Activated T-cell treated with anti-CD3 and anti-CD28 coated beads for 24 hours (primary cell): ENCODE measurements around the gene FAM8A1.

Experiments
- DNase-seq: peaks from one replicate; pipeline ENCODE4 v3.0.0-alpha.2; 2020; ENCODE audit warnings: low read depth

FAM8A1 gene

DNA sequence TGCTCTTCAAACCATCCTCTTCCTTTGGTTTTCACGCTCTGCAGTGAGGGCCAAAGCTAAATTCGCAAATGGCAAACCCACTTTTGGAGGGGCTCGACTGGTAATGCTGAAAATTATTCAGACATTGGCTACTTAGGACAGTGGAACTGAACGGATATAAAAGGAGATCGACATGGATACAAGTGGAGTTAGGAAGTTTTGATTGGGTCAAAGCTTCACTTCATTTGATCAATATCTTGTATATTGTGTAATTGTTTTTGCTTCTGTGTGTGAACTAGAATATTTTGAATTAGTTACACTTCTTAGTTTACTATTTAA is 1.2 kb downstream of the FAM8A1 start:
- no peak for DNase-seq

DNA sequence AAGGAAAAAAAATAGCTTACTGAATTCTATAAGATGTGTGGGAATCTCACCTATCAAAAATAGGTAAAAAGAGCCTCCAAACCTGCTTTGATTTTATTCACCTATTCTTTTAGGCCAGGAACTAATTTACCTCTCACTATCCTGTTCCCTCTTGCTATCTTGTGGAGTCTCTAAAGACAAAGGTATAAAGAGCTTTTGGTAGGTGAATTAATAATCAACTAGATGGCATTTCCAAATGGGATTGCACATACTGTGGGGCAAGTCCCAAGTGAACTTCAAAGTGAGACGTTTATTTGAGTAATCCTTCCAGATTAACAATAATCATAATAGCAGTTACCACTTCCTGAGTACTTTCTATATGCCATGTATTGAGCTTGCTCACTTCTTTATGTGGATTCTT is 2.8 kb downstream of the FAM8A1 start:
- DNase-seq = no peak

DNA sequence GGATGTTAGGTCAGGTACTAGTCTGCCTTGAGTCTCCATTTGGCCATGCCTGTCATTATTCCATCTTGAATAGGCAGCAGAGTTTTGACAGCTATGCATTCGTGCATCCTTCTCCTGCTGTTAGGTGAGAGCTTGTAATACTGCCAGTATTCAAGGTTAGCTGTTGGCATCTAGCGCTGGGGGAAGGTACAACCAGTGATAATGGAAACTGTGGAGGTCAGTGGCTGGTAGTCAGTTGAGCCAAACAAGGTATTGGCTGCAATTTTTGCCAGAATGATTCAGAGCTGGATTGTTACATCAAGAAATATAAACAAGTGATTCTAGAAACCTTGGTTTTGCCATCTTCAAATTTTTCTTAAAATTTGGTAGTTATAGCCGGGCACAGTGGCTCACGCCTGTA is 6.5 kb downstream of the FAM8A1 start:
- DNase-seq = no peak

DNA sequence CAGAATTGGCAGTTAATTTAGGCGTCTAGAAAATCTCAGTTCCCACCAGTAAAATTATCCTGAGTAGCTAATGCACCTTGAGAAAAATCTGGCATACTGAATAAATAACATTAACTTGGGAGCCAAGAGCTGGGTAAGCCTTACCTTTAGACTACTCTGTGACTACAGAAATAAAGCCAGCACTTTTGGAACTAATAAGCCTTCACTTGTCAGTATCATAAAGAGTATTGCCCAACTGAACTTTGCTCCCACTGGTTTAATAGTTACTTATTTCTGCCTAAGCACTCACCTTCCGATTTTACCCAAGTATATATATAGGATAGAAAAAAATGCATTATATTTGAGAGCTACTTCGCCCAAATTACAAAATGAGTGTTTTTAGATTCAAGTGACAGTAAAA is 10.7 kb downstream of the FAM8A1 start:
- no peak for DNase-seq

DNA sequence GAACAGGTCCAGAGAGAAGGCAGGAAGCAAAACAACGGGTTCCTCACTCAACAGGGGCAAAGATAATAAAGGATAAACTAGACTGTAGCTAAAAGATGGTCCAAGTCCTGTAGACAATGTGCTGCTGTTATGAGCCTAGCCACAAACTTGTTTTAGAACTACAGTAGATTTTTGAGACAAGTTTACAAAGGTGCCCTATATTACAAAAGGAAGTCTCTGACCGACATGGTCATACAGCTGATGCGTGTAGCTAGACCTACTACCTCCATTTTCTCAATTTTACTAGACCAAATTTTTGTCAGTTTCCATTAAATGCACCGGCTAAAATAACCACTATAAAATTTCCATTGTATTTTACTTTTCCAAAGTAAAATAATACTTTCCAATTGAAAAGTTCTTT is 11.9 kb downstream of the FAM8A1 start:
- DNase-seq = no peak

DNA sequence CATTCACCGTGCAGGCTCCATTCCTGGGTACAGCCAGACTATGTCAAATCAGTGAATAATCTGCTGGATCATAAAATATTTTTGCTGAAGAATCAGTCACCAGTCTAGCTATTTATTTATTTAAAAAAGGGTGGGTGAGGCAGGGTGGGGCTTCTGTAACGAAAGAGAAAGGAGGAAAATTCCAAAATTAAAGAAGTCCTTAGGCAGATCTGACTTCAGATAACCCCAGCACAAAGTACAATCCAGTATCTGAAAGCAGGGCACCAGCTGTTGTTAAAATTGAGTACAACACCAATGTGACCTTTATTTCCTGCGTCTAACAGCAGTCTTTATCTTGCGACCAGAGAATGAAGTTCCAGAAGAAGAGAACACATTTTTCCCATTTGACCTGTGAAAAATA is 15.7 kb downstream of the FAM8A1 start:
- no peak for DNase-seq

DNA sequence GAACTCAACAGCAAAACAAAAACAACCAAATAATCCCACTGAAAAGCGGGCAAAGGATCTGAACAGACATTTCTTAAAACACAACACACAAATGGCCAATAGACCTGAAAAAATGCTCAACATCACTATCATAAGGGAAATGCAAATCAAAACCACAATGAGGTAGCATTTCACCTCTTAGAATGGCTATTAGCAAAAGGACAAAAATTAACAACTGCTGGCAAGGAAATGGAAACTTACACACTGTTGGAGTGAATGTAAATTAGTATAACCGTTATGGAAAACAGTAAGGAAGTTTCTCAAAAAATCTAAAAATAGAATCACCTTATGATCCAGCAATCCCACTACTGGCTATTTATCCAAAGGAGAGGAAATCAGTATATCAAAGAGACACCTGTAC is 20.9 kb downstream of the FAM8A1 start:
- DNase-seq = no peak

DNA sequence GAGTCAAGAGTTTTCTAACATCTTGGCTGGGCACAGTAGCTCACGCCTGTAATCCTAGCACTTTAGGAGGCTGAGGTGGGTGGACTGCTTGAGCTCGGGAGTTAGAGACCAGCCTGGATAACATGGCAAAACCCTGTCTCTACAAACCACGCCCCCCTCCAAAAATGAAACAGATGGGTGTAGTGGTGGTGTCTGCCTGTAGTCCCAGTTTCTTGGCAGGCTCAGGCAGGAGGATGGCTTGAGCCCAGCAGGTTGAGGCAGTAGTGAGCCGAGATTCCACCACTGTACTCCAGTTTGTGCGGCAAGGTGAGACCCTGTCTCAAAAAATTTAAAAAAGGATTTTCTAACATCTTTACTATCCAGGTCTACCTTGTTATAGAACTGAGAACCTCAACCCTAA is 22.0 kb downstream of the FAM8A1 start:
- no peak for DNase-seq

DNA sequence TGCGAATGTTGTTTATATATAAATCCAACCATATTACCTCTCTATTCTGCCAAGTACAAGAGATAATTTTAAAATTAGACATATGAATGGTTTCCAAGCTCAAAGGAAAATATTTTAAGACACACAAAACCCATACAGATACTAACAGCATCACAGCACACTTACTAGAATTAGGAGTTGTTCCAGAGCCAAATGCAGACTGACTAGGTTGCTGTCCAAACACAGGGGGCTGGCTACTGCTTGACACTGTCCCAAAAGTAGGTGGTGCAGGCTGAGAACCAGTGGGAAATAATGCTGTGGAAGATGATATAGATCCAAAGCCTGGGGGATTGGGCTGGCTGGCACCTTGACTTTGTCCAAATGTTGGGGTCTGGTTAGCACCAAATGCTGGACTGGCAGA is 24.3 kb downstream of the FAM8A1 start:
- no peak for DNase-seq

DNA sequence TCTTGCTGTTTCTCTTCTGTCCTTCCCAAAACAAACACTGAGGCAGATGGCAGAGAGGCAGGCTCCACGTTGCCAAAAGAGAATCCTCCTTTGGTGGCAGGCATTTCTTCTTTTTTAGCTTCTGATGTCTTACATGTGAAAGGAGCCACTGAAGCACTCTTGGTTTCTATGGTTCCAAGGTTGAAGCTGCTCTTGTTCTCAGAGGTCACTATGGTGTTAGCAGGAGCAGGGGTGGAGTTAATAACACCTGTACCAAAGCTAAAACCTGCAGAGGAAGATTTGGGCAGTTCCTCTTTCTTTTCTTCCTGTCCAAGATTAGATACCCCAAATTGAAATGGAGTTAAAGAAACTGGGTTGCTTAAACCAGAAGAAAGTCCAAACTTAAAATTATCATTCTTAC is 28.8 kb downstream of the FAM8A1 start:
- DNase-seq = no peak

DNA sequence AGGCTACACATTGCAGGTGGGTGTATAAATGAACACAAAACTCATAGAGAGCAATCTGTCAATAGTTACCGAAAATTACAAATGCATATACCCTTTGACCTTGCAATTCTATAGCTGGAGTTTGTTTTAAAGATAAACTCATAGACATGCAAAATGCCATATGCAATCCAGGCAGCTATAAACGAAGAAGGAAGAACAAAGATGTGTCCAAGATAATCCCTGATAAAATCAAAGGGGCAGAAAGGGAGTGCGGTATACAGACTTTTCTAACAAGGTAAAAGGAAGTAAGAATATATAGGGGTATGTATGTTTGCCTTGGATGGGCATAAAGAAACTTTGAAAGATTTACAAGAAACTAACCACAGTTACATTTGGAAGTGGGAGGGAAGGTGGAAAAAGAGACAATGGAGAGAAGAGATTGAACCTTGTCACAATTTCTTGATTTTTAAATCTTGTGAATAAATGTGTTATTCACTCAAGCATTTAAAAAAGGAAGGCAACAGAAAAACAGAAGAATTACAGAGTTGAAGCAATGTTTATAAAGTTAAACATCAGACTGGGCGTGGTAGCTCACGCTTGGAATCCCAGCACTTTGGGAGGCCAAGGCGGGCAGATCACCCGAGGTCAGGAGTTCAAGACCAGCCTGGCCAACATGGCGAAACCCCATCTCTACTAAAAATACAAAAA is 29.9 kb downstream of the FAM8A1 start:
- no peak for DNase-seq

DNA sequence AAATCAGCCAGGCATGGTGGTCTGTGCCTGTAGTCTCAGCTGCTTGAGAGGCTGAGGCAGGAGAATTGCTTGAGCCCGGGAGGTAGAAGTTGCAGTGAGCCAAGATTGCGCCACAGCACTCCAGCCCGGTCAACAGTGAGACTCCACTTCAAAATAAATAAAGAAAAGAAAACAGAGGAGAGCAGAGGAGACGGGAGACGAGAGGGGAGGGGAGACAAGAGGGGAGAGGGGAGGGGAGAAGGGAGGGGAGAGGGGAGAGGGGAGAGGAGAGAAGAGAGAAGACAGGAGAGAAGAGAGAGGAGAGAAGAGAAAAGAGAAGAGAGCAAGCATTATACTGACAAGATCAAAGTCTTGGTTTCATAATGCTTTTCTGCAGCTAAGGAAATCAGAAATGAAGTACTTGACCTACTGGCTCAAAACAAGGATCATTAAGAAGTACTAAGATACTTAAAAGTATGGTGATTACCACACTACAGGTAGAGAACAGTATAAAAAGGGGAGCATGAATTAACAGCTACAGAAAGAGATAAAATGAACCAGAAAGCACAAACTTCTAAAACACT is 30.5 kb downstream of the FAM8A1 start:
- DNase-seq = no peak

DNA sequence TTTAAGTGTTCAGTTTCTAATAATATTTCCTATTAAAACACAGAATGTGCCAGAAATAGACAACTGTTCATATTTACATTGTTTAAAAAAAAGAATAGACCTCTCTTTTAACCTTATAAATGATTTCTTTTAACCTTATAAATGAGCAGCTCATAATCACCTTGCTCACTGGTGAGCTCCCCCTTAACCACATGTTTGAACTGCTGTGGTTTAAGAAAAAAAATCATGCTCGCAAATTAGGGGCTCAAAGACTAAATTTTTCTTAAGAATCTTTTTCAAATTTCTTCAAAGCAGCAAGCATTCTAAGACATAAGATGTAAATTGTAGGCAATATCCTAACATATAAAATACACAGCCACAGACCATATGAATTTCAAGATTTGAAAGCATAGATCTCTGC is 32.8 kb downstream of the FAM8A1 start:
- no peak for DNase-seq

DNA sequence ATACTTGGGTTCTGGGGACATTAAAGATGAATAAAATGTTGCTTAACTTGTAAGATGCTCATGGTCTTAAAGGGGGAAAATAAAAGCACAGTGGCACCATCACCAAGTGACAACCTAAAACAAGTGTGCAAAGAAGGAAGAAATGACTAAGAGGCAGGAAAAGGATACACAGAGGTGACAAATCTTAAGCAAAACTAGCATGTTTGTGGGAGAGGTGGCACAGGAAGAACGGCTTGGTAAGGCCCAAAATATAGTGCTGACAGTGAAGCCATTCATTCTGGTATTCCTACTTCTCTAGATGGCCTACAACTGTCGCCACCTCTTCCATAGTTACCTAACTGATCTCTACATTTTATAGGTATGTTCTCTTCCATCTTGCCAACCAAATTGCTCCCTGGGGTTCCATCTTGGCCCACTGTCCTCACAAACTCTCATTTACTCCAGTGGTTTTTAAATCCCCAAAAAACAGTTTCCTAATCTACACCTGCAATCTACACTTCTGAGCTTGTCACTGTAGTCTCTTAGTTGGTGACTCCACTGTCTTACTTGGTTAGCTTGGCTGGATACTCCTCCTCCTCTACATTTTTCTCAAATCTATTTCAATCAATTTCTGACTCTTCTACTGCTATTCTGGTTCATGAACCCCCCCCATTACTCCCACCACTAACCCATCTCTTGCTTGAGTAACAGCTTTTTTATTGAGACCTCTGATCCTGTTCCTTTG is 33.5 kb downstream of the FAM8A1 start:
- DNase-seq = no peak

DNA sequence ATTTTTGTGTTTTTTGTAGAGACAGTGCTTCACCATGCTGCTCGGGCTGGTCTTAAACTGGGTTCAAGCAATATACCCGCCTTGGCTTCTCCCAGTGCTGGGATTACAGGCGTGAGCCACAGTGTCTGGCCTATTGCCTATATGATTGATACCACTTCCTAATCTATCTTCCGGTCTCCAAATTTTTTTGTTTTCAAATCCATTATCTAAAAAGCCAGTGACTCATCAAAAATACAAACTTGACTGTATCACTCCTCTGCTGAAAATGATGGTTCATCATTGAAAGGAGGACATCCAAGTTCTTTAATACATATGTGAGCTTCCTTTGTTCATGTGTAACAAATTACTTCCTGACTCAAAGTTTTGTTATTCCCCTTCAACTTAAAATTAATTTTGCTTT is 35.5 kb downstream of the FAM8A1 start:
- DNase-seq = no peak

DNA sequence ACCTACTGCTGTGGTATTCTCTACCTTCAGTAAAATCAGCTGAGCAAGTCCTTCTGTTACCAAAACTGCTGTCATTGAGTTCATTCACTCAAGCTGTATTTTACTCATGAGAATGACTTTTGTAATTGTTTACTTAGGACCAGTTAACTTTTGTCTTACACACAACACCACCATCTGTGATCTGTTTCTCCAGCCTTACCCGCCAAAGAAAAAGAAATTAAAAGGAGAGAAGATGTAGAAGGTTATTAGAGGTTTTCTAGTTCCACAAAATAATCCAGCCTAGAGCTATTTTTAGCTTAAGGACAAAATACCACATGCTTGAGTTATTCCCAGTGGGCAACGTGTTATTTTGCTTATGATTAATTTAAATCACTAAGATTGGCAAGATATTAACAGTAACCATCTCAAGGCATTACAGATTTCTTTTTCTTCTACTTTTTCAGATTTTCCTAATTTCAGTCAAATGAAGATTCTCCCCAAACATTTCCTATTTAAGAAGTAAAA is 38.2 kb downstream of the FAM8A1 start:
- DNase-seq = no peak

DNA sequence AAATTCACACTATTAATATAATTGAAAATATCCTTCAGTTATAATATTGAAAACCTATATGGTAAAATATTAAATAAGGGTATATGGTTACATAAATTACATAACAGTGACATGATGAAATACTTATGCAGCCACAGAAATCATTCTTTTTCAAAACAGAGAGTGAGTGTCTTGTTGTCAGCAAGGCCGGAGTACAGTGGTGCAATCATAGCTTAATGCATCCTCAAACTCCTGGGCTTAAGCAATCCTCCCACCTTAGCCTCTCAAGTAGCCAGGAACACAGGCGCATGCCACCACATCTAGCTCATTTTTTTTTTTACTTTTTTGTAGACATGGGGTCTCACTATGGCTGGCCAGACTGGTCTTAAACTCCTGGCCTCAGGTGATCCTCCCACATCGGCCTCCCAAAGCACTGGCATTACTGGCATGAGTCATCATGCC is 40.4 kb downstream of the FAM8A1 start:
- no peak for DNase-seq

DNA sequence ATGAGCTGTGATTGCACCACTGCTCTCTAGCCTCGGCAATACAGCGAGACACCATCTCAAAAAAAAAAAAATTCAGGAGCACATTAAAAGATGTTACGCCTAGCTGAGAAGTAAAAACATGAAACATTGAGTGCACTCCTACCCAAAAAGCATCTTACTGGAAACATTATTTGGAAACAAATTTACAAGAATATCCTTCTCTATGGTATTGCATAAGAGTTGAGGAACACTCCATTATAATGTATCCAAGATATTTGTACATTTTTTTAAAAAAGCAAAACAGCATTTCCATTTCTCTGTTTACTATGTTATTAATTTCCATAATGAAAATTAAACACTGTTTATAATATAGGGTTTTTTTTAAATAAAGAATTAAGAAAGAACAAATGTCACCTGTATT is 48.6 kb downstream of the FAM8A1 start:
- no peak for DNase-seq

DNA sequence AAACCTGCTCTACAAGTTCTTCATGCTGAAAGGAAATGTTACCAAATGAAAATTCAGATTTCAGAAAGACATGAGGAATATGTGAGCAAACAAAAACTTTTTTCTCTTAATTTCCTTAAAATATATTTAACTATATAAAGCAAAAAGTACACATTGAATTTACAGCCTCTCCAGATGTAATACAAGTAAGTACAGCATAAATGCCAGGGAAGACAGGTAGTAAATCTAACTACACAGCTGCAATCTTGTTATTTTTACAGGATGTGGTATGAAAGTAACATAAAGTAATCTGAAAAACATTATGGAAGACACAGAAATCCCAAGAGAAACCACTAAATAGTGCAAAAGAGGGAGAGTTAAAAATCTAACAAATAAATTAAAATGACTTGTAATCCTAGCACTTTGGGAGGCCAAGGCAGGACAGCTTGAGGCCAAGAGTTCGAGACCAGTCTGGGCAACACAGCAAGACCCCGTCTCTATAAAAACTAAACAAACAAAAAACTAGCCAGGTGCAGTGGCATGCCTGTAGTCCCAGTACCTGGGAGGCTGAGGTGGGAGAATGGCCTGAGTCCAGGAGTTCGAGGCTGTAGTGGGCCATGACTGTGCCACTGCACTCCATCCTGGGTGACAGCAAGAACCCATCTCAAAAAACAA is 50.7 kb downstream of the FAM8A1 start:
- no peak for DNase-seq

DNA sequence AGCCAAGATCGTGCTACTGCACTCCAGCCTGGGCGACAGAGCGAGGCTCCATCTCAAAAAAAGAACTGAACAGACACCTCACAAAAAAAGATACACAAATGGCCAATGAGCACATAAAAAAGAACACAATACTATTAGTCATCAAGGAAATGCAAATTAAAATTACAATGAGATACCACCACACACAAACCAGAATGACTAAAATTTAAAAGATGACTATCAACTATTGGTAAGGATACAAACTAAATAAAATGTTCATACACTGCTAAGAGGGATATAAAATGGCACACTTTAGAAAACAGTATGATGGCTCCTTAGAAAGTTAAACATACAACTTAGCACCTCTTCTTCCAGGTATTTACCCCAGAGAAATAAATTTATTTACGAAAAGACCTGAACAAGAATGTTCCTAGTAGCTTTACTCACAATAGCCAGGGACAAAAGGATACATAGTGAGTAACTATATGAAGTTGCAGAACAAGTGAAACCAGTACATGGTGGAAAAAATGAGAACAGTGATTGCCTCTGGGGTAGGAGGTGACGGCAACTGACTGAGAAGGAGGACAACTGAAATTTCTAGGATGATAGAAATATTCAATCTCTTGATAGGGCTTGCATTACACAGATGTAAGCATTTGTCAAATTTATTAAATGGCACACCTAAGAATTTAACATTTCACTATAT is 53.2 kb downstream of the FAM8A1 start:
- no peak for DNase-seq

DNA sequence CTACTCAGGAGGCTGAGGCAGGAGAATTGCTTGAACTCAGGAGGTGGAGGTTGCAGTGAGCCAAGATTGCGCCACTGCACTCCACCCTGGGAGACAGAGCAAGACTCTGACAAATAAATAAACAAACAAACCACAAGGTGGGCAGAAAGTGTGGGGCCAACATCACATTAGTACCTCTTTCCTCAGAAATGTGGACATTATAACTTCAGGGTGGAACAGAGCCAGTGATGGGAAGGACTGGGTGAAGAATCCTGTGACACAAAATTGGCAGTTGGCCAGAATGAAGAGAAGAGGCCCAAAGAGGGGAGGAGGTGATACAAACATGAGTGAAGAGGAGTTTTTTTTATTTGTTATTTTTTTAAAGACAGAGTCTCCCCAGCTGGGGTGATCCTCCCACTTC is 56.0 kb downstream of the FAM8A1 start:
- no peak for DNase-seq

DNA sequence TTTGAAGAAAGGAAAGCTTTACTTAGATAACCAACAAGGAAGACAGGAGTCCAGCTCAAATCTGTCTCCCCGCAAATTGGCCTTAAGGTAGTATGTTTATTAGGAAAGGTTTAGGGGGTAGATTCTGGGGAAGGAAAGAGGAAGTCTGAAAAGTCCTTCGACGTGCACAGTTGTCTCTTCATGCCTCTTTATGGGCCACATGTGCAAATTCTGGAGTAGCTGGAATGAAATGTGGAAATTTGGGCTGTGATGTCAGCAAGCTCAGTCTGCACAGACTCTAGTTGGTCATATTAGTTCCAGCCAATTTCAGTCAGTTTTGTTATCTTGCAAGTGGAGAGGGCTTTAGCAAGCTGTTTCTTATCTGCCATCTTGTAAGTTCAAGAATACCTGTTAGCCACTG is 56.5 kb downstream of the FAM8A1 start:
- DNase-seq = no peak
